Measurements from ENCODE around the gene RBMS3. TPM values are rescaled to one million over a fixed set of nuclear protein-coding genes. Genes with fewer than 3 reads are reported as not detected.

Gene RBMS3
- total RNA-seq, 2 experiments from 2014 or later = 0.38 to 0.63 TPM

GRCh38 chr3:29409409-29409808 is 128.5 kb downstream of the RBMS3 start:
- ChIA-PET CTCF (interaction anchor here (1.2 kb wide), 1 partner anchor 11 kb away, joined by 3 read pairs; no protein-coding TSS in a partner anchor), POLR2A (no interaction called here)
- no peaks in the 10 kb centered on the region for H3K27me3 Mint-ChIP-seq
- no peaks in the 10 kb centered on the region for H3K36me3 Mint-ChIP-seq (ENCODE audit: low read depth)
- H3K4me1 Mint-ChIP-seq = no peaks in the 10 kb centered on the region
- DNase-seq = no peak
- no peaks in the 10 kb centered on the region for H3K9me3 Mint-ChIP-seq
- no peak overlapping the region for H3K4me3 Mint-ChIP-seq
- no peak overlapping the region for H3K27ac Mint-ChIP-seq

- Mint-ChIP-seq H3K36me3 (ENCODE audit: low read depth) (no peaks in the 10 kb centered on the region), H3K4me3 (no peak overlapping the region), H3K9me3 (no peaks in the 10 kb centered on the region), H3K27ac (no peak overlapping the region), H3K4me1 (no peaks in the 10 kb centered on the region), H3K27me3 (no peaks in the 10 kb centered on the region)
- ChIA-PET CTCF (no interaction called here), POLR2A (no interaction called here)
- DNase-seq = no peak
These were observed 129.3 kb downstream of the RBMS3 start for GRCh38 chr3:29410220-29410619.

GRCh38 chr3:29410660-29411405 is 130.0 kb downstream of the RBMS3 start:
- CTCF ChIA-PET = no interaction called here
- DNase-seq = no peak
- Mint-ChIP-seq H3K36me3 (ENCODE audit: low read depth) (no peaks in the 10 kb centered on the region), H3K27me3 (no peaks in the 10 kb centered on the region), H3K27ac (no peak overlapping the region), H3K9me3 (no peaks in the 10 kb centered on the region), H3K4me3 (no peak overlapping the region), H3K4me1 (no peaks in the 10 kb centered on the region)
- POLR2A ChIA-PET = no interaction called here

DNA sequence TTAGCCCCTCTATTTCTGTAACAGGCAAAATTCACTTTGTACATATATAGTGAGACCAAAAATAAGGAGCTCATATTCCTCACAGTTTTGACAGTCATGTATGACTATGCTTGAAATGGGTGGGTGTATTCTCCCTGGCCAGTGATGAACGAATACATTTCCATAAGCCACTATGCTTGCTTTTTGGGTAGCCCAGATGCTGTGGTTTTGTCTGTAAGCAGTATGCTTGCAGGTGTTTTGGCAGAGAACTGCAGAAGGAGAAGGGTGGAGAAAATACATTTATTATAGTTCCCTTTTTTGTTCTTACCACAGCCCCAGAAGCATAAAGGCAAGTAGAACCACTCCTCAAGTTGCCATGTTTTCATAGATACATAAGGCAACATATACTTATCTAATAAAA is 131.2 kb downstream of the RBMS3 start:
- Mint-ChIP-seq H3K9me3 (no peaks in the 10 kb centered on the region), H3K4me1 (no peaks in the 10 kb centered on the region), H3K36me3 (ENCODE audit: low read depth) (no peaks in the 10 kb centered on the region), H3K4me3 (no peak overlapping the region), H3K27me3 (no peaks in the 10 kb centered on the region), H3K27ac (no peak overlapping the region)
- ChIA-PET POLR2A (no interaction called here), CTCF (no interaction called here)
- no peak for DNase-seq

DNA sequence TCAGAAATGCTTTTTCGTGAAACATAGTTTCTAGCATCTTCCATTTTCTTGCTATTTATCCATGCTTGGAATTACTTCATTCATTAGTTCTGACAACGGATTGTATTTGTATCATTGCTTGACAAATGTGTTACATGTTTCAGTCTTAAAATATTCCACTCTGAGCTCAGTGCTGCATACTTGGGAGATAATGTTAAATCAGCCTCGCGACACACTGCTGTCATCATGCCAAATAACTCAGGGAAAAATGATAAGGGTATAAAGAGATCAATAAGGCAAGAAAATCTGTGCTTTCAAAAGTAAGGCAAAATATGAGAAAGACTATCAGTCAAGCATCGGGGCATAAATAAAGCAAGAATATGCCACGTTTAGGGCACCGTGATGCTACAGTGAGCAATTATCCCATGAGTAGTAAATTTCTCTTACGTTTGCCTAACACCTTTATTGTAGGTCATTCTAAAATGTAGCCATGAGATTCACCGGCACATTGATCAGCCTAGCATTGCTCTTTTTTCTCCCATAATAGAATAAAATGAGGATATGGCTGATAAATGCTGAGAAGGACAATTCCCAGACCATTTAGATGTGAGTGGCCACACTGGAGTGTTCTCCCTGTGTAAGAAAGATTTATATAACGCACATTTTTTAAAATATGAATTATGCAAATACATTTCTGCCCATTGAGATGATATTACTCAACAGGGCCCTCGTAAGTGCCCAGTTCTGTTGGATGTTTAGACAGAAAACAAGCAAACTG is 133.8 kb downstream of the RBMS3 start:
- H3K4me3 Mint-ChIP-seq = no peak overlapping the region
- no peaks in the 10 kb centered on the region for H3K9me3 Mint-ChIP-seq
- no peaks in the 10 kb centered on the region for H3K36me3 Mint-ChIP-seq (ENCODE audit: low read depth)
- DNase-seq = no peak
- H3K27ac Mint-ChIP-seq = no peak overlapping the region
- ChIA-PET CTCF (no interaction called here), POLR2A (no interaction called here)
- no peaks in the 10 kb centered on the region for H3K27me3 Mint-ChIP-seq
- H3K4me1 Mint-ChIP-seq = no peaks in the 10 kb centered on the region

- Mint-ChIP-seq H3K27ac (no peak overlapping the region), H3K36me3 (ENCODE audit: low read depth) (no peaks in the 10 kb centered on the region), H3K9me3 (no peaks in the 10 kb centered on the region), H3K27me3 (no peaks in the 10 kb centered on the region), H3K4me1 (no peaks in the 10 kb centered on the region), H3K4me3 (no peak overlapping the region)
- CTCF ChIA-PET = no interaction called here
- POLR2A ChIA-PET = no interaction called here
- DNase-seq = no peak
These were observed 134.8 kb downstream of the RBMS3 start for GRCh38 chr3:29415482-29416223.

- CTCF ChIA-PET = no interaction called here
- Mint-ChIP-seq H3K9me3 (no peaks in the 10 kb centered on the region), H3K4me3 (no peak overlapping the region), H3K27ac (no peak overlapping the region), H3K4me1 (no peaks in the 10 kb centered on the region), H3K36me3 (ENCODE audit: low read depth) (no peaks in the 10 kb centered on the region), H3K27me3 (no peaks in the 10 kb centered on the region)
- no peak for DNase-seq
- POLR2A ChIA-PET = no interaction called here
These were observed 135.6 kb downstream of the RBMS3 start for GRCh38 chr3:29416514-29416913.

DNA sequence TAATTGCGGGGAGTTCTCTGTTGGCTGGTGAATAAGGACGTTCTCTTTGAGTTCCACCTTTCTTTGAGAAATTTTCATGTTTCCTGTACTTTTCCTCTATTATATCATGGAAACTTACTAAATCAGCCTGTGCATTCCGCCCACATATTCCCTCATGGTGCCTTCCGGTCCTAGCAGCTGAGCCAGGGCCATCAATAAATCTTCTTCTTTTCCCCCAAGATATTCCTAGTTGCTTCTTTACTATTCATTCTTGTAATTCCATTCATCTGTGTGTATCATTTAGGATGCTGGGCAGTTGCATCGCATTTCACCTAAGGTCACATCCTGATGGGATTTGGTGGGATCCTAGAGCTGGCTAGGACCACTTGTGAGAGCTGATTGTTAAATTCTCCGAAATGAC is 139.2 kb downstream of the RBMS3 start:
- Mint-ChIP-seq H3K4me3 (no peak overlapping the region), H3K27ac (no peak overlapping the region), H3K27me3 (no peaks in the 10 kb centered on the region), H3K4me1 (no peaks in the 10 kb centered on the region), H3K9me3 (no peaks in the 10 kb centered on the region), H3K36me3 (ENCODE audit: low read depth) (no peaks in the 10 kb centered on the region)
- DNase-seq = no peak
- ChIA-PET CTCF (interaction anchor here (1.3 kb wide), 1 partner anchor 11 kb away, joined by 3 read pairs; no protein-coding TSS in a partner anchor), POLR2A (no interaction called here)

DNA sequence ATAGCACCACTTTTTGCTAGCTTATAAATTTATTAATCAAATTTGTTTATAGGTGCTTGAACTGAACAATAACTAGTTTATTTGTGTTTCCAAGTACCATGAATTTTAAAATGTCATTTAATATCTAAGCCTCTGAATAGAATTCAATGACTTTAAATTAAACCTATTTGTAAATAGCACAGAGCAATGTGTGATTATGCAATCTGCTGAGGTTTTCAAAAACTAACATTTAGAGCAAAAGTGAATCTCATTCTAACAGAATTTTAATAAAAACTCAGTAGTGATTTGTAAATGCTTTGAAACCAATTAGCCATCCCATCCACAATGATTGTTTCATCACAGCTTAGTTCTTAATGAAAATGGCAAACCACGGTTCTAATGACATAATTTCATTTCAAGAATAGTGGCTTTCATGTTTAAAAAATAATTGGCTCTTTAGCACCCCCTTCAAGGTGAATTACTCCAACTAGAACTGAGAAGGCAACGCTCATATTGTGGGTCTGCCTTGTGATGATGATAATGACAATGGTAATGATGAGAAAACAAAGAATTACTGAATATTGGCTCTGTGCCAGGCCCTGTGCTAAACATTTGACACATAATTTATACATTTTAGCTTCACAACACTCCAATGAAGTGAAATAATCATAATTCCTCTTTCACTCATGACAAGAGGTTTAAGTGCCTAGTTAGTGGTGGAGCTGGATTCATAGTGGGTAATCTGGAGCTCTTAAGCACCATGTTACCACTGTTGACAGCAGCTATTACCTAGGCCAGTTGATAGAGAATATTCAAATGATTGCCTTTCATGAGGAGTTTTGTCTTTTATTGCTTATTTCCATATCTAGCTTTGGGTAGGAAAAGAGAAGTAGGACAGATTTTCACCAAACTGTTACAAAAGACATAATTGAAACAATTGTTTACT is 145.7 kb downstream of the RBMS3 start:
- POLR2A ChIA-PET = no interaction called here
- Mint-ChIP-seq H3K9me3 (no peaks in the 10 kb centered on the region), H3K4me1 (no peaks in the 10 kb centered on the region), H3K4me3 (no peak overlapping the region), H3K36me3 (ENCODE audit: low read depth) (no peaks in the 10 kb centered on the region), H3K27me3 (no peaks in the 10 kb centered on the region), H3K27ac (no peak overlapping the region)
- CTCF ChIA-PET = no interaction called here
- no peak for DNase-seq

DNA sequence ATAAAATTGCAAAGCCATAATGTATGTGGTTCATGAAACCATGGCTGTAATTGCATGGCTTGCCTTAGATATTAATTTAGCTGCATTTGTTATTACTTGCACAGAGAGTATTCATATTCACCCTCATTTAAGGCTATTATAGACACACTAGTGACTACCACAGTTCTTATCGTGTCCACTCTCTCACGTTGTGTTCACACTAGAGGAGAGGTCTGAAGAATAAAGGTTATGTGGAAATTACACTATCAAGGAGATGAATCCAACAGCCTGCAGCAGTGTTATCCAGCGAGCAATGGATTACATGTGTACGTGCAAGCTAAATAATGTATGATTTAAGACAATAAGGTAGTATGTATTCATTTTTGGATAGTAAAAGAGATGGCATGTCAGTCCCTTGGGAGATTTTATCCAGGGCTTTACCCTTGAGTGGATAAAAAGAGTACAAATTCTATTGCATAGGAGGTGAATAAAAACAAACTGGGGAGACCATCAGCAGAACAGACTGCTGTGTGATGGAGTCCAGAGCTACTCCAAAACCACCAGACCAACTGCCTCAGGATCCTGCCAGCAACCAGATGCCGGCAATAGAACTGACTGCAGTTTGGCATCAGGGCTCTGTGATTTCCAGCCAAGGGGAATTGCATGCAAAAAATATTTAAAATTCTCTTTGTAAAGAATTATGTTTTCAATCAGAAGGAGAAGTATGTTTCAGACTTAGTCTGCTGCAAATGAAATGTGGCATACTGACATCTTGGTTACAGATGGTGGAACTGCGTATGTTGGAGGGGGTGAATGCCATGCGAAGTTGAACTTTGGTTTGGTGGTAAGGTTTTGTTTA is 146.6 kb downstream of the RBMS3 start:
- H3K4me1 Mint-ChIP-seq = no peaks in the 10 kb centered on the region
- CTCF ChIA-PET = no interaction called here
- no peak overlapping the region for H3K4me3 Mint-ChIP-seq
- no peak for DNase-seq
- no peaks in the 10 kb centered on the region for H3K36me3 Mint-ChIP-seq (ENCODE audit: low read depth)
- H3K27me3 Mint-ChIP-seq = no peaks in the 10 kb centered on the region
- no peaks in the 10 kb centered on the region for H3K9me3 Mint-ChIP-seq
- POLR2A ChIA-PET = no interaction called here
- H3K27ac Mint-ChIP-seq = no peak overlapping the region

- Mint-ChIP-seq H3K27me3 (no peaks in the 10 kb centered on the region), H3K36me3 (ENCODE audit: low read depth) (no peaks in the 10 kb centered on the region), H3K9me3 (no peaks in the 10 kb centered on the region), H3K27ac (no peak overlapping the region), H3K4me1 (no peaks in the 10 kb centered on the region), H3K4me3 (no peak overlapping the region)
- no peak for DNase-seq
- CTCF ChIA-PET = no interaction called here
- POLR2A ChIA-PET = no interaction called here
These were observed 148.3 kb downstream of the RBMS3 start for GRCh38 chr3:29429055-29429679.

DNA sequence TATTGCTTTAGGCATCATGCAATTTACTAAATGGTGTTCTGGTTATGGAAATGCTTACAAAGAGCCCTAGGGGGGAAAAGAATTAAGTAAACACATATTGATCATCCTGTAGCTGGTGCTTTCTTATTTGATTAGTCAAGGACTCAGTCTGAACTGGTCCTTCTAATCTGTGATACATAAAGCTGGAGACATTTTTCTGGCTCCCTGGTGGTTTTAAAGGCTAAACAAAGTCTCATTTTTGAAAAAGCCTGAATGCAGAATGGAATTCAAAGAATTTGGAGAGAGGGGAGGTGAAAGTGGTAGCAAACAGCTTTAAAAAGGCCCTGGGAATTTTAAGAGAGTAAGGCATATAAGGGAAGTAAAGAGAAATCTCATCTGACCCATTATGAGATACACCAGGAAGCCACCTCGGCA is 149.7 kb downstream of the RBMS3 start:
- H3K27ac Mint-ChIP-seq = no peak overlapping the region
- H3K27me3 Mint-ChIP-seq = no peaks in the 10 kb centered on the region
- ChIA-PET POLR2A (no interaction called here), CTCF (no interaction called here)
- no peaks in the 10 kb centered on the region for H3K36me3 Mint-ChIP-seq (ENCODE audit: low read depth)
- no peaks in the 10 kb centered on the region for H3K9me3 Mint-ChIP-seq
- DNase-seq = no peak
- H3K4me3 Mint-ChIP-seq = no peak overlapping the region
- no peaks in the 10 kb centered on the region for H3K4me1 Mint-ChIP-seq
